A673 (cell line): ENCODE data around the gene LMCD1. TPM values are rescaled to one million over a fixed set of nuclear protein-coding genes. Genes with fewer than 3 reads are reported as not detected.

Experiments used
- BruUV-seq: library from RNA; stranded (reverse); fragments of 400-500 nt; replicated peaks from 2 replicates; lab custom pipeline; 2021; lab: Mats Ljungman, UMichigan
- CTCF ChIA-PET: fragments of 300-600 bp; sonication (Branson Sonifier 250); formaldehyde crosslinking; loops from one replicate; lab custom pipeline; 2022; ENCODE audit warnings: antibody characterized with exemption; lab: Charles Lee
- POLR2A ChIA-PET: fragments of 300-600 bp; sonication (Branson Sonifier 250); formaldehyde crosslinking; loops from one replicate; lab custom pipeline; 2022; ENCODE audit warnings: antibody characterized with exemption; ENCODE audit not compliant: low non-redundant PET; lab: Charles Lee
- DNase-seq: peaks from one replicate; pipeline ENCODE4 v3.0.0-alpha.2; 2015; ENCODE audit warnings: low spot score
- H3K27ac ChIP-seq: fragments of 200-600 bp; sonication (generic); 2 replicates; pipeline ENCODE4 v1.5.1; 2016; ENCODE audit warnings: mixed run types, low read depth, mild to moderate bottlenecking, mixed read lengths, antibody characterized with exemption, low read length; ENCODE audit not compliant: poor library complexity, severe bottlenecking
- H3K27me3 ChIP-seq: fragments of 200-600 bp; sonication (generic); replicated peaks from 2 replicates; pipeline ENCODE4 v1.6.1; 2017; ENCODE audit warnings: mixed run types, low read depth, mild to moderate bottlenecking, mixed read lengths, antibody characterized with exemption, low read length; ENCODE audit not compliant: insufficient read depth, poor library complexity
- H3K36me3 ChIP-seq: fragments of 200-600 bp; sonication (generic); 2 replicates; pipeline ENCODE4 v1.6.1; 2016; ENCODE audit warnings: mixed run types, mild to moderate bottlenecking, mixed read lengths, antibody characterized with exemption, low read length; ENCODE audit not compliant: insufficient read depth, poor library complexity, severe bottlenecking
- H3K4me1 ChIP-seq: fragments of 200-600 bp; sonication (generic); 2 replicates; pipeline ENCODE4 v1.6.1; 2017; ENCODE audit warnings: mixed run types, mild to moderate bottlenecking, mixed read lengths, antibody characterized with exemption, low read length; ENCODE audit not compliant: insufficient read depth, poor library complexity, severe bottlenecking
- H3K4me3 ChIP-seq: fragments of 200-600 bp; sonication (generic); 2 replicates; pipeline ENCODE4 v1.5.1; 2016; ENCODE audit warnings: low read depth, mixed run types, mild to moderate bottlenecking, mixed read lengths, low read length; ENCODE audit not compliant: poor library complexity, severe bottlenecking
- H3K9me3 ChIP-seq: fragments of 200-600 bp; sonication (generic); 2 replicates; pipeline ENCODE4 v1.6.1; 2016; ENCODE audit warnings: mixed run types, low read depth, mild to moderate bottlenecking, mixed read lengths, antibody characterized with exemption, low read length; ENCODE audit not compliant: poor library complexity, severe bottlenecking
- EZH2 ChIP-seq: fragments of 200-600 bp; sonication (generic); IDR thresholded peaks from 2 replicates; pipeline ENCODE4 v1.6.1; 2017; ENCODE audit warnings: borderline replicate concordance, low read depth, mild to moderate bottlenecking, mixed read lengths, antibody characterized with exemption, low read length; ENCODE audit not compliant: poor library complexity, severe bottlenecking
- intact Hi-C: fragments of 100-400 bp; cut with micrococcal nuclease; formaldehyde crosslinking; loops from one replicate; pipeline ENCODE4 v1.10.0; 2022; ENCODE audit not compliant: unreplicated experiment
- total RNA-seq: library from RNA; stranded (reverse); gene quantifications from 2 replicates; pipeline ENCODE4 v1.2.3, GENCODE V29; 2021
- TF ChIP-seq, protein P1 (sequence below): fragments of 300-800, 200-600 bp; sonication (generic); conservative IDR thresholded peaks from 2 replicates; pipeline ENCODE4 v1.5.1; 2017; ENCODE audit warnings: low read depth, mild to moderate bottlenecking, antibody characterized with exemption, low read length, moderate library complexity, mixed read lengths

Gene LMCD1
- total RNA-seq, 1 experiment from 2014 or later = 4.3 TPM

- Histone ChIP-seq H3K27ac (no peak overlapping the region), H3K27me3 (peaks cover 2% of the 10 kb centered on the region), H3K36me3 (no peaks in the 10 kb centered on the region), H3K4me1 (no peaks in the 10 kb centered on the region), H3K4me3 (no peak overlapping the region), H3K9me3 (no peaks in the 10 kb centered on the region)
- DNase-seq = no peak
- intact Hi-C loops = no loop called here
- no peak for TF ChIP-seq EZH2
- TF ChIP-seq, protein P1, sequence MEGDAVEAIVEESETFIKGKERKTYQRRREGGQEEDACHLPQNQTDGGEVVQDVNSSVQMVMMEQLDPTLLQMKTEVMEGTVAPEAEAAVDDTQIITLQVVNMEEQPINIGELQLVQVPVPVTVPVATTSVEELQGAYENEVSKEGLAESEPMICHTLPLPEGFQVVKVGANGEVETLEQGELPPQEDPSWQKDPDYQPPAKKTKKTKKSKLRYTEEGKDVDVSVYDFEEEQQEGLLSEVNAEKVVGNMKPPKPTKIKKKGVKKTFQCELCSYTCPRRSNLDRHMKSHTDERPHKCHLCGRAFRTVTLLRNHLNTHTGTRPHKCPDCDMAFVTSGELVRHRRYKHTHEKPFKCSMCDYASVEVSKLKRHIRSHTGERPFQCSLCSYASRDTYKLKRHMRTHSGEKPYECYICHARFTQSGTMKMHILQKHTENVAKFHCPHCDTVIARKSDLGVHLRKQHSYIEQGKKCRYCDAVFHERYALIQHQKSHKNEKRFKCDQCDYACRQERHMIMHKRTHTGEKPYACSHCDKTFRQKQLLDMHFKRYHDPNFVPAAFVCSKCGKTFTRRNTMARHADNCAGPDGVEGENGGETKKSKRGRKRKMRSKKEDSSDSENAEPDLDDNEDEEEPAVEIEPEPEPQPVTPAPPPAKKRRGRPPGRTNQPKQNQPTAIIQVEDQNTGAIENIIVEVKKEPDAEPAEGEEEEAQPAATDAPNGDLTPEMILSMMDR = no peak
- POLR2A ChIA-PET = no interaction called here
- BruUV-seq = no TSS peak
- CTCF ChIA-PET = no interaction called here
Measured at GRCh38 chr3:8516783-8517182, 15.2 kb downstream of the LMCD1 start.

DNA sequence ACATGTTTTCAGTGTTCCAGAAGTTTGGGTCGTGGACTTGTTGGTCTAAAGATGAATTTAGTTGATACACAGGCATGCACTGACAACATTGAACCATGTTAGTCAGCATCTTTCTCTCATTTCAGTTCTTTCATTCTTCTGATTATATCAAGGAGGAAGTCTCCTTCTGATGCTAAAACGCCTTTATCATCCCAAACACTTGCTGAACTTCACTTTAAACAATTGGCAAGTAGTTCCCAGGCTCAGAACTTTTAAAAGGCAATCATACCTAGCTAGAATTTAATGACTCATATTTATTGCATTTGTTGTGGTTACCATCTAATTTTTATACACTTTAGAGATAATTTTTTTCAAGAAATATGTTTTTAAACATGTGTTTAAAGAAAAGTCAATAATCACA, 15.9 kb downstream of the LMCD1 start:
- Histone ChIP-seq H3K36me3 (no peaks in the 10 kb centered on the region), H3K4me3 (no peak overlapping the region), H3K4me1 (no peaks in the 10 kb centered on the region), H3K9me3 (no peaks in the 10 kb centered on the region), H3K27ac (no peak overlapping the region), H3K27me3 (peaks cover 2% of the 10 kb centered on the region)
- BruUV-seq = no TSS peak
- intact Hi-C loops = no loop called here
- DNase-seq = no peak
- CTCF ChIA-PET = no interaction called here
- POLR2A ChIA-PET = no interaction called here
- TF ChIP-seq, protein P1 = no peak
- no peak for TF ChIP-seq EZH2

GRCh38 chr3:8518138-8518537, 16.5 kb downstream of the LMCD1 start:
- intact Hi-C loops = no loop called here
- TF ChIP-seq, protein P1 = no peak
- no peak for TF ChIP-seq EZH2
- no peaks in the 10 kb centered on the region for H3K9me3 ChIP-seq
- DNase-seq = no peak
- H3K36me3 ChIP-seq = no peaks in the 10 kb centered on the region
- no peak overlapping the region for H3K4me3 ChIP-seq
- H3K27me3 ChIP-seq = peaks cover 2% of the 10 kb centered on the region
- H3K4me1 ChIP-seq = no peaks in the 10 kb centered on the region
- BruUV-seq = no TSS peak
- H3K27ac ChIP-seq = no peak overlapping the region
- ChIA-PET CTCF (no interaction called here), POLR2A (no interaction called here)
